NOMO-1 treated with dmso at 0.1 percent for 144 hours (cell line): ENCODE results near the gene SPRY2.

Source experiments
- DNase-seq: peaks from one replicate; lab custom pipeline; 2025; ENCODE audit not compliant: unreplicated experiment; lab: John Stamatoyannopoulos, UW

The SPRY2 gene

GRCh38 chr13:80314711-80315653, 25.9 kb downstream of the SPRY2 start:
- DNase-seq, result no peak

DNA sequence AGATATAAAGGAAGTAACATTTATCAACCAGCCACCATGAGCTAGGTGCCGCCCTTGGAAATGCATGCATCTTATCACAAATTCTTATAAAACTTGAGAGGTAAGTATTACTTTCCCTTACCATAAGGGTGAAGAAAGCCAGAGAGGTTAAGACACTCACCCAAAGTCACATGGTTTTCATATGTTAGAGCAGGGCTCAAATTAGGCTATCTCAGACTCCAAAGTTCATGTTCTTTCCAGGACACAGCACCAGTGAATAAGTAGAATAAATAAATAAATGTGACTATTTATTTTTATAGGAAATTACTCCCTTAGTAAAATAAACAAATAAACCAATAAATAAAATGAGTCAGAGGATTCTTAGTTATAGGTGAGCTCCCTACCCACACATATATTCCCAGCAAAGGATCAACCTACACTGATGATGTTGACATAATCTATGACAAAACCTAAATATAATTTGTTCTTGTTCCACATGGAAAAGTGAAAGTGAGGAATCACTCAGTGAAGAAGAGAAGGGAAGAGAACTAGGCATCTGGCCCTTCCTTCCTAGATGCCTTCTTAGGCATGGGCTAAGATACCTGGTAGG, 27.2 kb downstream of the SPRY2 start:
- DNase-seq, result no peak

DNA sequence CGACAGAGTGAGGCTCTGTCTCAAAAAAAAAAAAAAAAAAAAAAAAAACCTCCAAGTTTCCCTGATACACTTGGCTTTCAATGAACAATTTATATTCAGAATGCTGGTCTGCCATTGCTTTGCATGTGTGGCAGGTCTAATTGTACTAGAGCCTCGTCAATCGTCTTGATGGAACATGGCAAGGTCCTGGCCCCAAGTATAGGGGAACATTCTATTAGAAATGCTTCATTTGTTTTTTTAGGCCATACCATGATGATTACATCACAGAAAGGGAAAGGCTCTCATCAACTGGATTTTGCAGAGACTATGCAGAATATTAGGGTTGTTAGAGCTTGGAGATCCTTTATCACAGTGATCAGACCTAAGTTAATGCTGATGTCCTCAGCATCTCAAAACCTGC, 28.0 kb downstream of the SPRY2 start:
- DNase-seq, result no peak

DNA sequence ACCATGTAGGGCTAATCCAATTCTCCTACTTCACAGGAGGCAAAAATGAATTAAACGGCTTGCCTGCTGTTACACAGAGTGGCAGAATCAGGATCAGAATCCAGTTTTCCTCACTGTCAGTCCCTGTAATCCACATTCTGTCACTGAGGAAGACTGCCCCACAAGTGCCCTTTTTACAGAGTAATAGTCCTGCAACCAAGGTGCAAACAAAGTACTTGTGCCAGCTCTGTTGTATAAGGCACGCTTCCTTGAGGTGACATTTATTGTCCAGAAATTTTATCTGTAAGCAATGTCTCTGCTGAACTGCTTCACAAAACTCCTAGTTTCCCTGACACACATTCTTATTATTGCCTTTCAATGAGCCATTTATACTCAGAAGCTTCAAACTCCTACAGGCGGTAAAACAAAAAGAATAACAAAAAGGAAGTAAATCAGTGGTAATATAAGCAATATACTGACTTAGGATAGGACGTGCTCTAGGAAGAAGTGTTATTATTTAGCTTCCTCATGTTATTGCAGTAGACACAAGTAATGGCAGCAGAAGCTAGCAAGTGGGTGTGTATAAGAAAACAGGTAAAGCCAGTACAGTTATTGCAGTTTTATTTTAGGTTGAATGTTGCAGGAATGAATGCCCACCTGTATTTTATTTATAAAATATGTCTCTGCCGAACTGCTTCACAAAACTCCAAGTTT, 28.8 kb downstream of the SPRY2 start:
- DNase-seq, result no peak

DNA sequence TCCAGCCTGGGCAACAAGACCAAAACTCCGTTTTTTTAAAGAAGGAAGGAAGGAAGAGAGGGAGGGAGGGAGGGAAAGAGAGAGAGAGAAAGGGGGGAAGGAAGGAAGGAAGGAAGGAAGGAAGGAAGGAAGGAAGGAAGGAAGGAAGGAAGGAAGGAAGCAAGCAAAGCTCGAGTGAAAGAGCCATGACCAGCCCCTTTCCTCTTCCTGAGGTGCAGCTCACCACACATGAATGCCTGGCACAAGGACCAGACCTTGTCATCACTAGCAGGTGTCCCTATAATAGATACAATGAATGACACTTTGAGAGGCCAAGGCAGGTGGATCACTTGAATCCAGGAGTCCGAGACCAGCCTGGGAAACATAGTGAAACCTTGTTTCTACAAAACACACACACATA, 31.0 kb downstream of the SPRY2 start:
- no peak for DNase-seq

- no peak for DNase-seq
These were observed 33.4 kb downstream of the SPRY2 start for GRCh38 chr13:80307401-80307987.

GRCh38 chr13:80306337-80306972, 34.5 kb downstream of the SPRY2 start:
- no peak for DNase-seq

GRCh38 chr13:80305737-80306136, 35.2 kb downstream of the SPRY2 start:
- no peak for DNase-seq

GRCh38 chr13:80303225-80303811, 37.6 kb downstream of the SPRY2 start:
- DNase-seq, result no peak

GRCh38 chr13:80299046-80299445, 41.9 kb downstream of the SPRY2 start:
- DNase-seq, result no peak

DNA sequence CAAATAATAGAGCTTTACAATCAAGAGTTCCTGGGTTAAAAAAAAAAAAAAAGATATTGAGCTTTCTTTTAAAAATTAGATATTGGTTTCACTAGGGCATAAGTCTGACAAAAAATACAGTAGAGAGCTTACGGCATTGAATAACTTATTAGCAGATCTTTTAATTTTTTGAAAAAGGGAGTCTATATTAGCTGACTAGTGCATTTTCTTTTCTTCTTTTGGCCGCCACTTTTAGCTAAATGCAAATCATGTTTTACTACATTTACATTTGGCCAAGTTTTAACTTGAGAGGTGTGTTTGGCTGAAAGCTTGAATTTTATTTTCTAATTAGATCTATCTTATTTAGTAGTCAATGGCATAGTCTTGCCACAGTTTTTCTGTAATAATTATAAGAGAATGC, 43.4 kb downstream of the SPRY2 start:
- DNase-seq, result no peak

DNA sequence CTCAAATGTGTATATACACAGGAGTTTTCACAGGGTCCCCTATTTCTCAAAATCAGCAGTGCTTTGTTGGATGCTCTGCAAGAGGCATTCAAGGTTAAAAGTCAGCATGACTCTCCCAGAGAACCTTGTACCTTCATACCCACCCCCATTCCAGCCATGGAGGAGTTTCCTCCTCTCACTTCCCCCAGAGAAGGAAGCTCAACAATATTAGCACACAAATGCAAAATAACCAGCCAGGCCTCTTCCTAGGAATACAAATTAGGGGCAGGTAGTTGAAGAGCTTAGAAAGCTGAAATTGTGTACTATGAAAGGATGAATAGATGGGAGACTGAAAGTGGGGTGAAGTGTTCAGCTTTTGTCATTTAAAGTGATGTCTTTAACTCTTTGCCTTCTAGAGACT, 43.8 kb downstream of the SPRY2 start:
- DNase-seq, result no peak

DNA sequence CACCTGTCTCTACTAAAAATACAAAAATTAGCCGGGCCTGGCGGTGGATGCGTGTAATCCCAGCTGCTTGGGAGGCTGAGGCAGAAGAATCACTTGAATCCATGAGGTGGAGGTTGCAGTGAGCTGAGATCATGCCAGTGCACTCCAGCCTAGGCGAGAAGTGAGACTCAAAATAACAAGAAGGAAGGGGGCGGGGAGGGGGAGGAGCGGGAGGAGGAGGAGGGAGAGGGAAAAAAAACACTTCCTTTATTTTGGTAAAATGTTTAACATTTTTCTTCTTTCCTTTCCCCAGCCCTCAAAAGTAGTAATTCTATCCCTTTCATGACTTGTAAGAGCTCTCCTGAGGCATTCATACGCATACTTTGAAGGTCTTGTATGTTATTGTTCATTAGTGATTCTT, 44.3 kb downstream of the SPRY2 start:
- no peak for DNase-seq

DNA sequence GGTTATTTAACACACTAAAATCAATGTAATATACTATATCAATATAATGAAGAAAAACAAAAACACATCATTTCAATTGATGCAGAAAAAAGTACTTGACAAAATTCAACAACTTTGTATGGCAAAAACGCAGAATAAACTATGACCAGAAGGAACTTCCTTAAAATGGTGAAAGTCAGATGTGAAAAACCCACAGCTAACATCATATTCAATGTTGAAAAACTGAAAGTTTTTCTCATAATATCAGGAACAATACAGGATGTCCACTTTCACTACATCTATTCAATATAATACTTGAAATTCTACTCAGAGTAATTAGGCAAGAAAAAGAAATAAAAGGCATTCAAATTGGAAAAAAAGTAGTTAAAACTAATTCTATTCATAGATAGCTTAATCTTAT, 50.3 kb downstream of the SPRY2 start:
- DNase-seq, result no peak
